Smooth muscle cell (in vitro differentiated cells): ENCODE measurements around the gene COL5A1. TPM values are rescaled to one million over a fixed set of nuclear protein-coding genes. Genes with fewer than 3 reads are reported as not detected.

Experiments
- DNase-seq: peaks from one replicate; lab custom pipeline; 2025; ENCODE audit not compliant: unreplicated experiment; lab: John Stamatoyannopoulos, UW
- H2AFZ ChIP-seq: fragments of 200-600 bp; sonication (generic); 2 replicates; pipeline ENCODE4 v1.6.0; 2016; ENCODE audit warnings: antibody characterized with exemption, low read depth, mild to moderate bottlenecking
- H3F3A ChIP-seq: fragments of 200-600 bp; sonication (generic); 2 replicates; pipeline ENCODE4 v1.6.0; 2017; ENCODE audit warnings: antibody characterized with exemption, low read depth
- H3K27ac ChIP-seq: fragments of 200-600 bp; sonication (generic); 2 replicates; pipeline ENCODE4 v1.5.1; 2016; ENCODE audit warnings: low read depth, mild to moderate bottlenecking
- H3K27me3 ChIP-seq: fragments of 200-600 bp; sonication (generic); 2 replicates; pipeline ENCODE4 v1.6.1; 2016; ENCODE audit warnings: low read depth, mild to moderate bottlenecking
- H3K36me3 ChIP-seq: fragments of 200-600 bp; sonication (generic); 2 replicates; pipeline ENCODE4 v1.5.1; 2016; ENCODE audit warnings: low read depth
- H3K4me1 ChIP-seq: fragments of 200-600 bp; sonication (generic); 2 replicates; pipeline ENCODE4 v1.5.1; 2016; ENCODE audit warnings: low read depth
- H3K4me2 ChIP-seq: fragments of 200-600 bp; sonication (generic); 2 replicates; pipeline ENCODE4 v1.6.0; 2016; ENCODE audit warnings: mild to moderate bottlenecking
- H3K4me3 ChIP-seq: fragments of 200-600 bp; sonication (generic); 2 replicates; pipeline ENCODE4 v1.5.1; 2016; ENCODE audit warnings: mild to moderate bottlenecking
- H3K79me2 ChIP-seq: fragments of 200-600 bp; sonication (generic); 2 replicates; pipeline ENCODE4 v1.6.0; 2016; ENCODE audit warnings: low read depth, mild to moderate bottlenecking
- H3K9ac ChIP-seq: fragments of 200-600 bp; sonication (generic); 2 replicates; pipeline ENCODE4 v1.6.0; 2016; ENCODE audit warnings: low read depth
- H3K9me3 ChIP-seq: fragments of 200-600 bp; sonication (generic); replicated peaks from 2 replicates; pipeline ENCODE4 v1.5.1; 2016; ENCODE audit warnings: low read depth
- H4K20me1 ChIP-seq: fragments of 200-600 bp; sonication (generic); 2 replicates; pipeline ENCODE4 v1.6.0; 2016; ENCODE audit warnings: low read depth
- CTCF ChIP-seq: fragments of 200-600 bp; sonication (generic); IDR thresholded peaks from 2 replicates; pipeline ENCODE4 v1.5.1; 2017; ENCODE audit warnings: borderline replicate concordance, mild to moderate bottlenecking, antibody characterized with exemption; ENCODE audit not compliant: insufficient read depth, poor library complexity, severe bottlenecking
- WGBS: methylation state at CpG from one replicate; pipeline ENCODE4 v1.1.7; 2016; ENCODE audit warnings: low lambda C conversion rate; 5-methylcytosine and 5-hydroxymethylcytosine counted together
- polyA plus RNA-seq: library from polyadenylated mRNA; unstranded; fragments of >200 nt; fragmentation: Nextera tagmentation; extraction: Ambion mirVana; gene quantifications from 2 replicates; pipeline ENCODE4 v1.2.1, GENCODE V29; 2016
- total RNA-seq: library from RNA; depleted of rRNA; stranded (reverse); fragments of >200 nt; gene quantifications from 2 replicates; pipeline ENCODE4 v1.2.3, GENCODE V29; 2014

The COL5A1 gene
- total and polyA plus RNA-seq, 2 experiments from 2014 or later: 1,084 to 1,443 TPM

DNA sequence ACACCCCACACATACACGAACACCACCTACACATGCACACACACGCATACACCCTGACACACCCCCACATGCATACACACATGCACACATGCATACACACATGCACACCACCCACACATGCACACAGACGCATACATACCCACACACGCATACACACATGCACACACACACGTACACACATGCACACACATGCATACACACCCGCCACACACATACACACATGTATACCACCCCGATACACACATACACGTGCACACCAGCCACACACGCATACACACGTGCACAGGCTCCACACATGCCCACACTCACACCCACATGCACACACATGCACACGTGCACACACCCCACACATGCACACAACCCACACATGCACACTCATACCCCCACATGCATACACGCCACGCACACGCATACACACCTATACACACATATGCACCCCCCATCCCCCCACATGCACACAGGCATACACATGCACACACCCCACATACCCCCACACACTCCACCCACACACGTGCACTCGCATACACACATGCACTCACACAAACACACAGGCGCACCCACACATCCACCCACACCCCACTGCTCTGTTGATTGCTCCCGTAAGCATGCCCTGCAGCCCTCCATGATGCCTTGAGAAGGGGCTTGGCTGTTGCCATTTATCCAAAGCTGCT, 119.3 kb downstream of the COL5A1 start:
- H3K36me3 ChIP-seq: peaks cover 45% of the 10 kb centered on the region
- no peak overlapping the region for H3K4me2 ChIP-seq
- no peaks in the 10 kb centered on the region for H3K4me1 ChIP-seq
- 99% methylated on average over 17 of the region's 18 CpGs for WGBS
- TF ChIP-seq CTCF: no peak
- peaks cover 100% of the 10 kb centered on the region for H4K20me1 ChIP-seq
- no peak overlapping the region for H3K4me3 ChIP-seq
- H3K79me2 ChIP-seq: peaks cover 22% of the 10 kb centered on the region
- H3K9me3 ChIP-seq: no peaks in the 10 kb centered on the region
- peak overlapping the region; percentile 71 for H3K27ac ChIP-seq
- H3K9ac ChIP-seq: no peak overlapping the region
- H2AFZ ChIP-seq: no peak overlapping the region
- no peaks in the 10 kb centered on the region for H3K27me3 ChIP-seq
- DNase-seq: no peak
- H3F3A ChIP-seq: peaks cover 86% of the 10 kb centered on the region

DNA sequence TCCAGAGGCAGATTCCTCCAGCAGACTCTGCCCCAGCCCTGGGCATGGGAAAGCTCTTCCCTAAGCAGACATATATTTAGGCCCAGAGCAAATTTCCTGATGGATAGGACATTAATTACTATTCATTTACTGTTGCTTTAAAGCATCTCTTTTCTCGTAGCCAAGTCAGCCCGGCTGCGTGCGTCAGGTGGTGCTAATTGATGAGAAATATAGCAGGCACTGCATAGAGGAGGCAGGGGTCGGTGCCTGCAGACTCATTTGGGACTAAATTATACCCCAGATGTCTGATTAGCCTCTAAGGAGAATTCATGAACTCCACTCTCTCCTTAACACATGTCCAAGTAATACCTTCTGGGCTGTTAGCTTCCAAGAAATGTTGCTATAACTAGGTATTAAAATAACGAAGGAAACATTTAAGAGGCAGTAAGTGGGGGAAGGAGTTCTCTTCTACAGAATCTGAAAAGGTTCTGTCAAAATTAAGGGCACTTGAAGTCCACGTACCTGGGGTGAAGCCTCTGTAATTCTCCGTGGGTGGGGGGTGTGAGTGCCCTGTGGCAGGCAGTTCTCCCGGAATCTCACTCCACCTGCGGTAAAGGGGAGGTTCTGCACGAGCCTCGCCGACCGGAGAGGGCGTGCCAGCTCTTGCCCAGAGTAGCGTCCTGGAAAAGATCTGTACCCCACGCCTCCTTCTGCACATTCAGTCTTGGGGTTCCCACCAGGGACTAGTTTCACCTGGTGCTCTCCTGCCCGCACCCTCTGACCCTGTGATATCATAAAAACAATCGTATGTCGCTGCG, 123.1 kb downstream of the COL5A1 start:
- H4K20me1 ChIP-seq: peaks cover 100% of the 10 kb centered on the region
- H3K9ac ChIP-seq: no peak overlapping the region
- H3K4me1 ChIP-seq: no peaks in the 10 kb centered on the region
- H3K4me2 ChIP-seq: no peak overlapping the region
- no peaks in the 10 kb centered on the region for H3K9me3 ChIP-seq
- H3K27ac ChIP-seq: peak overlapping the region; percentile 75
- H2AFZ ChIP-seq: no peak overlapping the region
- no peak for DNase-seq
- WGBS: 95% methylated on average over 21 of the region's 21 CpGs
- H3F3A ChIP-seq: peaks cover 96% of the 10 kb centered on the region
- H3K79me2 ChIP-seq: peaks cover 57% of the 10 kb centered on the region
- TF ChIP-seq CTCF: no peak
- H3K36me3 ChIP-seq: peaks cover 64% of the 10 kb centered on the region
- no peak overlapping the region for H3K4me3 ChIP-seq
- no peaks in the 10 kb centered on the region for H3K27me3 ChIP-seq

- Histone ChIP-seq H2AFZ (no peak overlapping the region), H3K4me1 (no peaks in the 10 kb centered on the region), H3F3A (peaks cover 96% of the 10 kb centered on the region), H3K79me2 (peaks cover 68% of the 10 kb centered on the region), H3K9me3 (no peaks in the 10 kb centered on the region), H3K27ac (peak overlapping the region; percentile 75), H3K4me3 (no peak overlapping the region), H3K27me3 (no peaks in the 10 kb centered on the region), H3K9ac (no peak overlapping the region), H3K4me2 (no peak overlapping the region), H4K20me1 (peaks cover 100% of the 10 kb centered on the region), H3K36me3 (peaks cover 59% of the 10 kb centered on the region)
- no peak for DNase-seq
- no peak for TF ChIP-seq CTCF
- WGBS: 94% methylated on average over 15 of the region's 15 CpGs
Measured at GRCh38 chr9:134765785-134766184, 124.2 kb downstream of the COL5A1 start.

DNA sequence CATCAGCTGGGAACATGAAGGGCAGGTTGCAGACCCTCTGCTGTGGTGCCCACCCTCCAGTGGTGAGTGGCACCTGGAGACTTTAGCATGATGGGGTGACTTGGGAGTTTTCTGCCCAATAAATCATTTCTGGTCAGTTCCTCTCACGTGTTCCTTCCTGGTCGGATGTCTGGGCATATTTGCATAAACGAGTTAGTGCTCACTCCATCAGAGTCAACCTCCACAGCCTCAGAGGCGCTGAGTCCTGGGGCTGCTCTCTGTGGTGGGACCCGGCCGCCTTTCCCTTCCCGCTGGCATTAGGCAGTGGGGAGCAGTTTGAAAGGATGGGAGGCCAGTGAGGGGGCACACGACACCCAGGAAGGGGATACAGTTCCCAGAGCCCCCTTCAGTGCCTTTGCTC, 125.0 kb downstream of the COL5A1 start:
- Histone ChIP-seq H3K27me3 (no peaks in the 10 kb centered on the region), H2AFZ (no peak overlapping the region), H3K4me1 (no peaks in the 10 kb centered on the region), H3K27ac (peak overlapping the region; percentile 75), H3K36me3 (peaks cover 51% of the 10 kb centered on the region), H3K4me3 (no peak overlapping the region), H3K9ac (no peak overlapping the region), H3F3A (peaks cover 96% of the 10 kb centered on the region), H4K20me1 (peaks cover 100% of the 10 kb centered on the region), H3K79me2 (peaks cover 75% of the 10 kb centered on the region), H3K9me3 (no peaks in the 10 kb centered on the region), H3K4me2 (no peak overlapping the region)
- 91% methylated on average over 8 of the region's 8 CpGs for WGBS
- DNase-seq: no peak
- no peak for TF ChIP-seq CTCF
